GM18519 (cell line): ENCODE measurements around the gene C1QTNF1.

Experiments used
- ATAC-seq: cut with Tn5 transposase; IDR thresholded peaks from one replicate; pipeline ENCODE4 v1.9.1; 2021; ENCODE audit warnings: mild to moderate bottlenecking, moderate library complexity; ENCODE audit not compliant: unreplicated experiment, low FRiP score

C1QTNF1 gene

DNA sequence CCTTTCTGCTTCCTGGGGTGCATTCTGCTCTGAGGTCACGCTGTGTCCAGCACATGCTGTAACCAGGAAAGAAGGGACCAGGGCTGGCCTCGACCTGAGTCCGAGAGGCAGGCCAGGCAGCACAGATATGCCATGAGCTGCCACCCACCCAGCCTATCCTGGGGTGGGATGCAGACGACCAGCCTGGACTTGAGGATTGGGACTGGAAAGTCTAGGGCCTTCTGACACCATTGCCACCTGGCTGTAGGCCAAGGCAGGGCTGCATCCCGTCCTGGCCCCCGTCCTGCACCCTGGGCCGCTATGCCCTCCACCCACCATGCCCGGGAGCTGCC lies 65.0 kb downstream of the C1QTNF1 start:
- ATAC-seq, result no peak

- no peak for ATAC-seq
Measured at GRCh38 chr17:79089720-79090442, 65.9 kb downstream of the C1QTNF1 start.

- no peak for ATAC-seq
Measured at GRCh38 chr17:79090443-79091225, 66.7 kb downstream of the C1QTNF1 start.

DNA sequence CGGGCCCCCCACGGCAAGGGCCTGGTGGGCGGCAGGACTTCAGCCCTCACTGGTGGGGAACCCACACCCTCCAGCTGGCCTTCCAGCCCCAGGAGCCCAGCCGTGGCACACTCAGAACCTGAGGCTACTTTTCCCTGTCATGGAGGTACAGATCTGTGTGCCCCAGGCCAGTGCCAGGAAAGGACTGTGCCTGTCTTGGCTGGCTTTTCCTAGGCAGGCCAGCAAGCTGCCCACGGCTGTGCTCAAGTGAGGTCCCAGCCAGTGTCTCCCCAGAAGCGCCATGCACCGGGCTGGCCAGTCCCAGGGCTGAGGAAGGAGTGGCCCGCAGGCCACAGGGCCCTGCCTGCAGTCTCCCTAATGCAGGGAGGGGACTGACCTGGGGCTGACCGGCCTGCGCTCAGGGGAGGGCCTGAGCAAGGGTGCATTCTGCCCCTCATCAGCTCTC lies 67.3 kb downstream of the C1QTNF1 start:
- ATAC-seq, result no peak

DNA sequence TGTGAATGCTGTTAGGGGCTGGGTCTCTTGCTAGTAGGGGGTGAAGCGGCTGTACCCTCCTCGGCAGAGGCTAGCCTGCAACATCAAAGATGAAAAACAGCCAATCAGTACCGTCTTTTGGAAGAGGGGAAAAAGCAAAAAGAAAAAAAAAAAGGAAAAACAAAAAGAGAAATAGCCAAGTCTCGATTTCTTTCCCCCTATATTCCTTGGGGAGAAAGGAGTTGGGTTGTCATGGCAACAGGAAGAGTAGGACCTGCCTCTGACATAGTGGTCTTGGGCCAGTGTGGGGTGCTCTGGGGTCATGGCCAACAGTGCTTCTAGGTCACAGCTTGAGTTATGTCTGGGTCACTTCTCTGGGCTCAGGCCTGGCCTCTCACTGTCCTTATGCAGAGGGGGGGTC lies 68.6 kb downstream of the C1QTNF1 start:
- no peak for ATAC-seq

- no peak for ATAC-seq
Measured at GRCh38 chr17:79093270-79093669, 69.3 kb downstream of the C1QTNF1 start.

- ATAC-seq, result no peak
Measured at GRCh38 chr17:79094261-79094660, 70.3 kb downstream of the C1QTNF1 start.

DNA sequence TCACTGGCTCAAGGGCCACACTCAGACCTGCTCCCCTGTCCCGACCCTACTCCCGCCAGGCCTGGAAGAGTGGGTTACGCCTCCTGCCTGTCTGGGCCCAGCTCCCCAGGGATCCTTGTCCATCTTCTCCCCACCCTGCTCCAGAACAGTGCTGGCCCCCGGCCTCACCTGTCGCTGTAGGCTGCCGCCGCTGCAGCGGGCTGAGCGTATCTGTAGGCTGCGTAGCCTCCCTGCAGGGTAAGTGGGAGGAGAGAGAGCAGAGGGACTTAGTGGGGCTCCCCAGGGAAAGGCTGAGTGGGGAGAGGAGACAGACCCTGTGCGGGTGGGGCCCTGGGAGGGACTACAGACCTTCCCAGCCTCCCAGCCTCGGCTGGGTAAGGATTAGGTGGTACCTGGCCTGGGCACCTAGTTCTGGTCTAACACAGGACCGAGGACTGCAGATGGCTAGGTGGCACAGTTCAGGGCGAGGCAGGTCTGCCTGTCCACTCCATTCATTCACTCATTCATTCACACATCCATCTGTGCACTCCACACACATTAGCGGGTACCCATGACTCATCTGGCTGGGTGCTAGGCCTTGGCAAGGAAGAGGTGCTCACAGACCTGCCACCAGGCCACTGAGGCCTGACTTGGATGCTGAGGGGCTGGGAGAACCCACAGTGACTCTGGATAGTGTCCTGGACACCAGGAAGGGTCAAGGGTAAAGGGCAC lies 71.5 kb downstream of the C1QTNF1 start:
- ATAC-seq, result no peak

DNA sequence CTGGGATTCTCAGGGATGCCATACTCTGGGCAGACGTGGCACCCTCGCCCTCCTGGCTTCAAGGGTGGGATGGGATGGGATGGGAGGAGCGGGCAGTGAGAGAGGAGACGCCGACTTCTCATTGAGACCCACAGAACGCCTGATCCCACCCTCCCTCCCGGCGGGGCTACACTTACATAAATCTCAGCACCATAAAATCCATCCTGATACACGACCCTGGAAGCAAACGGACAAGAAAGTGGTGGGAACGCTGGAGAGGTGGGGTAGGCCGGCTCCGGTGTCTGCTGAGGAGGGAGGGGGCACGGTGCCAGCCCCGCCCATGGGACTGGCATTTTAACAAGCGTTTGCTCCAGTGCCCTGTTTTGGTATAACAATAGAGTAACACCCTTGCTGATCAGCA lies 72.5 kb downstream of the C1QTNF1 start:
- no peak for ATAC-seq

GRCh38 chr17:79097226-79098055 lies 73.5 kb downstream of the C1QTNF1 start:
- no peak for ATAC-seq

DNA sequence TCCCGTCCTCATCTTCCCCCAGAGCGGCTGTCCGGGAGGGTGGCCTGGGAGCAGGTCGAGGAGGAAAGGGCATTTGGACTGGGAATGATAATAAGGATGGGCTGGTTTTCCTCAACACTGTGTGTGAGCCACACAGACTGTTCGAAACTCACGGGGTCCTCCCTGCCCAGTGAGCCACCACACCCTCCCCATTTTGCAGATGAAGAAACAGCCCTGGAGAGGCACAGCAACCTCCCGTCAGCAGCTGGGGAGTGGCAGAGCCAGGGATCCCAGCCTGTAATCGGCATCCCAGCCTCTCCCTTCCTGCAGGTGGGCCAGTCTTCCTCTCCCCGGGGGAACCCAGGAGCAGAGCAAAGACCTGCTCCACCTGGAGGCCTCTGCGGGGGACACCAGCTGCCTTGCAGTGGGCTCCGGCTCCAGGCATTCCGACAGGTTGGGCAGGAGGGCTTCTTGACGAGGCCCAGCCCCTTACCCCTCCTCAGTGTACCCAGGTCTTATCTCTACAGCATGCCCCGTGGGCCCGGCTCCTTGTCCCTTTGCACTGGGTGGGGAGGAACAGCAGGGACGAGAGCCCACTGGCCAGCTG lies 74.4 kb downstream of the C1QTNF1 start:
- ATAC-seq, result no peak
